Mucosa of descending colon (tissue), 3 donors: ENCODE measurements around the gene MACC1. TPM values are rescaled to one million over a fixed set of nuclear protein-coding genes. Genes with fewer than 3 reads are reported as not detected.
A peak's percentile ranks its signal among the peaks of the same experiment; 100 is the strongest.

Source experiments
- ATAC-seq: fragments of 200-7000 bp; cut with Tn5 transposase; one replicate; pipeline ENCODE4 v1.9.1; 2020; ENCODE audit warnings: mild to moderate bottlenecking, moderate library complexity
- DNase-seq, 3 donors: peaks; one replicate each; pipeline ENCODE4 v3.0.0-alpha.2; 2020
- H3K36me3 ChIP-seq: fragments of 200-600 bp; one replicate; pipeline ENCODE4 v1.8.0; 2021; ENCODE audit warnings: low read depth, mild to moderate bottlenecking
- H3K4me1 ChIP-seq: fragments of 200-600 bp; one replicate; pipeline ENCODE4 v1.8.0; 2021; ENCODE audit warnings: low read depth, mild to moderate bottlenecking
- H3K4me3 ChIP-seq: fragments of 200-600 bp; one replicate; pipeline ENCODE4 v1.8.0; 2021; ENCODE audit warnings: mild to moderate bottlenecking
- H3K9me3 ChIP-seq: fragments of 200-600 bp; one replicate; pipeline ENCODE4 v1.8.0; 2021; ENCODE audit warnings: mild to moderate bottlenecking
- intact Hi-C, 2 donors: fragments of 100-400 bp; cut with DNase I in 1 of 2; cut with micrococcal nuclease in 1 of 2; formaldehyde crosslinking; loops; one replicate each; pipeline versions ENCODE4 v1.11.0 to v1.11.1; 2022; cut with DNase I, micrococcal nuclease
- total RNA-seq, 3 donors: library from RNA; stranded (reverse); fragmentation: NEBNext Ultra II Directional in 2 of 3; extraction: Animal tissue kit (Norgen Biotek cat#: 25700) in 2 of 3; gene quantifications; one replicate each; pipeline versions ENCODE4 v1.2.1 to v1.2.4, GENCODE V29; 2021 to 2023
- TF ChIP-seq, protein P1 (sequence below): fragments of 200-600 bp; IDR thresholded peaks from one replicate; pipeline ENCODE4 v1.8.0; 2022; ENCODE audit warnings: antibody characterized with exemption, mild to moderate bottlenecking
- donor health status: DM: no; HTN: no; CAD: no; lungs with moderate emphysema.
- donor health status: DM: no; HTN: no; CAD: no.
- donor health status: DM: no; HTN: yes; CAD: no.

Gene MACC1
- total RNA-seq, 3 donors from 2014 or later: 4.3 to 16.0 (median 9.8) TPM

DNA sequence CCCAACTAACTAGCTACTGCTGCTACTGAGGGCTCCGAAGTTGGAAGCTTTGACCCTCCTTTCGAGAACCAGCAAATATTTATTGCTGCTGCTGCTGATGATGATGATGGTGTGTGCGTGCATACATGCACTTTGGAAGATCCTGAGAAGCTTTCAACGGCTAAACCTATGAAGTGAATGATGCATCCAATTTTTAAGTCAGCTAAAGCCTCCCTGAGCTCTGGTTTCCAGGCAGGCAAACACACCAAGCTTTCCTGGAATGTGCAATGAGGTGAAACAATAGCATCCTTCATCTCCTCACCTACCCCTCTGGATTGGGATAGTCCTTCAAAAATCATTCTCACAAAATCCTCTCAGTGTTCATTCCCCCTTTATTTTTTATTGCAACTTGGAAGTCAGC, 13.9 kb downstream of the MACC1 start:
- Histone ChIP-seq H3K36me3 (no peaks in the 10 kb centered on the region), H3K9me3 (no peaks in the 10 kb centered on the region), H3K4me1 (peaks cover 9% of the 10 kb centered on the region), H3K4me3 (no peak overlapping the region)
- intact Hi-C loops: no loop called here
- ATAC-seq: no peak
- no peak for DNase-seq
- TF ChIP-seq, protein P1, sequence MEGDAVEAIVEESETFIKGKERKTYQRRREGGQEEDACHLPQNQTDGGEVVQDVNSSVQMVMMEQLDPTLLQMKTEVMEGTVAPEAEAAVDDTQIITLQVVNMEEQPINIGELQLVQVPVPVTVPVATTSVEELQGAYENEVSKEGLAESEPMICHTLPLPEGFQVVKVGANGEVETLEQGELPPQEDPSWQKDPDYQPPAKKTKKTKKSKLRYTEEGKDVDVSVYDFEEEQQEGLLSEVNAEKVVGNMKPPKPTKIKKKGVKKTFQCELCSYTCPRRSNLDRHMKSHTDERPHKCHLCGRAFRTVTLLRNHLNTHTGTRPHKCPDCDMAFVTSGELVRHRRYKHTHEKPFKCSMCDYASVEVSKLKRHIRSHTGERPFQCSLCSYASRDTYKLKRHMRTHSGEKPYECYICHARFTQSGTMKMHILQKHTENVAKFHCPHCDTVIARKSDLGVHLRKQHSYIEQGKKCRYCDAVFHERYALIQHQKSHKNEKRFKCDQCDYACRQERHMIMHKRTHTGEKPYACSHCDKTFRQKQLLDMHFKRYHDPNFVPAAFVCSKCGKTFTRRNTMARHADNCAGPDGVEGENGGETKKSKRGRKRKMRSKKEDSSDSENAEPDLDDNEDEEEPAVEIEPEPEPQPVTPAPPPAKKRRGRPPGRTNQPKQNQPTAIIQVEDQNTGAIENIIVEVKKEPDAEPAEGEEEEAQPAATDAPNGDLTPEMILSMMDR: no peak

DNA sequence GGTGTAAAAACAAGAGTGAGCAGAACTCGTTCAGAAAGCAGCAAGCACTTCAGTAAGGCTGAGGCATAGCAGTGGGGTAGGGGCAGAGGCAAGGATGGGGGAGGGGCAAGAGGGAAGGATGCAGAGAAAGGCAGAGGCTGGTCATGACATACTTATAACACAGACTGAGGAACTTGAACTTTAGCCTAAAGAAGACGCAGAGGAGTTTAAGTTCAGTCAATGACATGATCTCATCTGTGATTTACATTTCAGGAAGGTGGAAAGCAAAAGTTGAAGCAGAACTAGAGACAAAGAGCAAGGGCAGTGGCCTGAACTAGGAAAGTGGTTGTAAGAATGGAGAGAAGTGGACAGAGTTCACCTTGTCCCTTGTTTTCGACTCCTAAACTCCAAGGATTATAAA, 15.8 kb downstream of the MACC1 start:
- ATAC-seq (peak; percentile 63), DNase-seq (peak in 2 of 3 donors; percentile 28 to 31)
- Histone ChIP-seq H3K9me3 (no peaks in the 10 kb centered on the region), H3K36me3 (no peaks in the 10 kb centered on the region), H3K4me1 (peaks cover 12% of the 10 kb centered on the region), H3K4me3 (no peak overlapping the region)
- TF ChIP-seq, protein P1: no peak
- intact Hi-C loops: no loop called here

DNA sequence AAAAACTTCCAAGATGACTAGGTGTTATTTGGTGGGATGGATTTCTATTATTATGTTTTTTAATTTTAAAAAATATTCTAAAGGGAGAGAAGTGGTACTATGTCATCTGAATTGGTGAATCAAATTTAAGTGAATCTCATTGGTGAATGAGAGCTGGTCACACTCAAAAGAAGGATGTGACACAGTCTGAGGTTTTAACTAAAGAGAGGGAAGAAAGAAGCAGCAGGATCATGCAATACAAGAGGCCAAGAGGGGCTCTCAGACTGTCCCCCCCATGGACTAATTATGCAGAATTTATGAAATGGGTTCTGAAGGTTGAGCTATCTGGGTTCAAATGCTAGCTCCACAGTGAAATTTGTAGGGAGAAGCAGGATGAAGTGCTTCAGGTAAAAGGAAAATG, 16.2 kb downstream of the MACC1 start:
- Histone ChIP-seq H3K36me3 (no peaks in the 10 kb centered on the region), H3K9me3 (no peaks in the 10 kb centered on the region), H3K4me1 (peaks cover 12% of the 10 kb centered on the region), H3K4me3 (no peak overlapping the region)
- DNase-seq (no peak), ATAC-seq (no peak)
- TF ChIP-seq, protein P1: no peak
- intact Hi-C loops: no loop called here

DNA sequence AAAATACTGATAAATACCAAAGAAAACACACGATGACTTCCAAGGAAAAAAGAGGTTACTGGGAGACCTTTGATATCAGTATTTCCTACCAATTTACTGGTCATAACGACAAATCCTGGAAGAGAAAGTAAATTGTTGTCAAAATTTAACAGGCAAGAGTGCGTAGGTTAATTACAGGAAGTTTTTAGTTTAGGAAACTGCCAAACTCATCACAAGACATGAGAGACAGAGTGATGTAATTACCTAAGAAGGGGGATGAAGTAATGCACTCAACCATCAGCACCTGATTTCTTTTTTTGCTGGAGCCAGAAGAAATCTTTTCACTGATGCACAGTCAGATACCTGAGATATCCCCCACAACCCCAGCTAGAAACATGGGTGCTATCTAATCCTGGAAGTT, 16.8 kb downstream of the MACC1 start:
- TF ChIP-seq, protein P1: no peak
- H3K4me3 ChIP-seq: no peak overlapping the region
- ATAC-seq (peak; percentile 26), DNase-seq (no peak)
- no peaks in the 10 kb centered on the region for H3K9me3 ChIP-seq
- no peaks in the 10 kb centered on the region for H3K36me3 ChIP-seq
- intact Hi-C loops: no loop called here
- peaks cover 12% of the 10 kb centered on the region for H3K4me1 ChIP-seq

DNA sequence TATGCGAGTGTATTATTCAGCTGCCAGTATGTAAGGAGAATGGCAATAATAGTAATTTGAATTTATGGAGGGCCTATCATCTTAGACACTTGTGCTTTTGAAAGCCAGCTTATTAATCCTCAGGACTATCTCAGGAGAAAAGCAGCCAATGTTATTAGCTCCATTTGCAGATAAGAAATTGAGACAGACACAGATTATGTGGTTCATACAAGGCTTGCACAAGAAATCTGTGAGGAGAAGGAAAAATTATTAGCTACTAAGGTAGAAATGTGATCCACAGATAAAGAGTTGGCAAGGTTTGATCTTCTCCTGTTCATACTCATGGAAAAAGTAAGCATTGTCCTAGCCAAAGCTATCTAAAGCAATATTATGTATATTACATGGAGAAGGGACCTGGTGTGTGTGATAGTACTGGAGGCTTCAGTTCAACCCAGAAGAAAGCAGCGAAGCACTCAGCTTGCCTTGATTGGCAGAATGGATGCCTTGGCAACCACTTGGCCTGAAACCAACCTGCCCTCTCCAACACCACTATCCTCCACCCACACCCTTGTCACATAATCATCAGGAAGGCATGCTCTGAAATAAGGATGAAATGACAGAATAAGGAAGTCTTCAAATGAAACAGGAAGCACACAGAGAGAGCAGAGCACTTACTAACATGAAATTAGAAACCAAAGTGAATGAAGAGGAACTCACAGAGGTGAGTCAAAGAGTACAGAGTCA, 18.0 kb downstream of the MACC1 start:
- TF ChIP-seq, protein P1: no peak
- intact Hi-C loops: no loop called here
- Histone ChIP-seq H3K9me3 (no peaks in the 10 kb centered on the region), H3K36me3 (no peaks in the 10 kb centered on the region), H3K4me3 (no peak overlapping the region), H3K4me1 (peaks cover 12% of the 10 kb centered on the region)
- DNase-seq (peak; percentile 80 to 91 (median 86)), ATAC-seq (peak; percentile 94)

DNA sequence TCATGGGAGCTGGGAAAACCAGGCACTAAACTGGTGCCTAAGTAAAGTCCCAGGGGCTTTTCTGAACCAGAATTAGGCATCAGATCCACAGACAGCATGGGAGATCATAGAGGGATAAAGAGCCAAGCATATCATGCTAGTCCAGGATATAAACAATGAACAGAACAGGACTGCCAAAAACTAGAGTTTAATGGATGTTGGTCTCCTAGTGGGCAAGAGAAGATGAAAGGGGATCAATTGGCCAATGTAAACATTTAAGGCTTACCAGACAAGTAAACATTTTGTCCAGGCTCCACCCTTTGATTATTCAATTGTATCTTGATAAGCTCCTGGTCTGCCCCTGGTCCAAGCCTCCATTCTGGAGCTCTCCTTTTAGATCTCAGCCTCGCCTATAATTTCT, 18.9 kb downstream of the MACC1 start:
- DNase-seq (no peak), ATAC-seq (no peak)
- peaks cover 12% of the 10 kb centered on the region for H3K4me1 ChIP-seq
- no peak overlapping the region for H3K4me3 ChIP-seq
- no peaks in the 10 kb centered on the region for H3K9me3 ChIP-seq
- no peaks in the 10 kb centered on the region for H3K36me3 ChIP-seq
- intact Hi-C loops: no loop called here
- TF ChIP-seq, protein P1: no peak
